Stomach (tissue), 4 donors: Measurements from ENCODE around the gene LPIN2.

Experiments used
- CTCF ChIP-seq, 7 experiments: fragments of 450-650 bp in 4 of 7; fragments of 200-600 bp in 3 of 7; sonication (generic) in 3 of 7; IDR thresholded peaks; one replicate each; pipeline ENCODE4 v1.5.1; 2016 to 2019; ENCODE audit warnings: antibody characterized with exemption in 7 of 7, control low read depth in 2 of 7, mild to moderate bottlenecking in 1 of 7
- POLR2A ChIP-seq, 4 donors: fragments of 450-650 bp; IDR thresholded peaks; one replicate each; pipeline ENCODE4 v1.6.1; 2016; ENCODE audit warnings: antibody characterized with exemption in 4 of 4, control low read depth in 2 of 4, mild to moderate bottlenecking in 1 of 4, moderate library complexity in 1 of 4

GRCh38 chr18:3058328-3059191 lies 45.6 kb upstream of the LPIN2 start:
- no peak for TF ChIP-seq POLR2A (IDR thresholded peaks at IDR 0.05)
- no peak for TF ChIP-seq CTCF (IDR thresholded peaks at IDR 0.05)
